GM21381 (cell line): ENCODE data around the gene LDLRAD3.

ENCODE experiments used
- ATAC-seq: cut with Tn5 transposase; IDR thresholded peaks from one replicate; pipeline ENCODE4 v1.9.1; 2021; ENCODE audit warnings: mild to moderate bottlenecking, moderate library complexity; ENCODE audit not compliant: unreplicated experiment

The LDLRAD3 gene

DNA sequence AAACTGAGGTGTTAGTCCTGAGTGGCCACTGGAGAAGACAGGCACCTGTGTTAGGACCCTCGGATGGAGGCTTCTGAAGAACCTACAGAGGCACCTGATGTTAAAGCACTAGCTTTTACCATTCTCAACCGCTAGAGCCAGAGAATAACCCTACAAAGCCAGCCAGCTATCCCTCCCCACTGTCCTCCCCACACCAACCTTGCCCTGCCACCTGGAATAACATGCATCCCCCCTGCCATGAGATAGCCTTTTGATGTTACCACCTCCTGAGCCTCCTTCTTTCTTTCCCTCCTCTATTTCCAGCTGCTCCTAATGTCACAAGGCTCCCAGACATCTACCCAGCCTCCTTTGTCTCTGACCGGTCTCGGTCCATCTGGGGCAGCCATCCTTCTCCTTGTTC lies 317.2 kb downstream of the LDLRAD3 start:
- ATAC-seq, result no peak

DNA sequence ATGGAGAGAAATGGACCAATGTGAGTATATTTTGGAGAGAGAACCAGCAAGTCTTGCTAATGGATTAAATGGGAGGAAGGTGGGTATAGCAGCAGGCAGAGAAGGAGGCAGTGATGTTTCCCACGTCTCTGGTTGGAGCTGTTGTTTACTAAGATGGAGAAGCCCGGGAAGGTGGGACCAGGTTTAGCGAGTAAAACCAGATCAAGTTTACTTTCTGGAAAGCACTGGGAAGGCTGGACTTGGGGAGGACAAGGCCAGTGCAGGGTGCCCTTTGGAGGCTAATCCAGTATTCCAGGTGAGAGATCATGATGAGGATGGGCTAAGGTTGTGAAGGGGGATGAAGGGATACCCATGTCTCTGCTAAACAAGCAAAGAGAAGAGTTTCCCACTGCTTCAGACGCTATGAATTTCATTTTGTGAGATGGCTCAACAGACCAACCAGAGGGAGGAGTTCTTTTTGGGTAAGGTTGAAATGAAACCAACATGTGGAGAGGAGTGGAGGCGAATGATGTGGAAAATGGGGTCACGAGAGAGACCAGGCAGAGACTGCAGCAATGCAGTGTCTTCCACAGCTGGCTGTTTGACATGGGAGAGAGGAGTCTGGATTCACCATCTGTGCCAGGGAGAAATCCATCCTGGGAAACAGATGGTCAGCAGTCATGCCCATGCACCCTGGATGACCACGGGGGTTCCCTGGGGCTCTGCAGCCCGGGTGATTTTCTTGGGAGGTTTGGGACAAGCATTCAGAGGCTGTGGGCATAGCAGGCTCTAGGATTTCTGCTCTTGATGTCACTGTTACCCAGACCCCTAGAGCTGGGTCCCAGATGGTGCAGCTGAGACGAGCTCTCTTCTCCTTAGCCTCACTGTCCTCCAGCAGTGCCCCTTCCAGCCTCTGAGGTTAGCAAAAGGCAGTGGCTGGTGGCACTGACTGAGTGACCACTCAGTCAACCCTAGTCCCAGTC lies 320.4 kb downstream of the LDLRAD3 start:
- ATAC-seq, result no peak

DNA sequence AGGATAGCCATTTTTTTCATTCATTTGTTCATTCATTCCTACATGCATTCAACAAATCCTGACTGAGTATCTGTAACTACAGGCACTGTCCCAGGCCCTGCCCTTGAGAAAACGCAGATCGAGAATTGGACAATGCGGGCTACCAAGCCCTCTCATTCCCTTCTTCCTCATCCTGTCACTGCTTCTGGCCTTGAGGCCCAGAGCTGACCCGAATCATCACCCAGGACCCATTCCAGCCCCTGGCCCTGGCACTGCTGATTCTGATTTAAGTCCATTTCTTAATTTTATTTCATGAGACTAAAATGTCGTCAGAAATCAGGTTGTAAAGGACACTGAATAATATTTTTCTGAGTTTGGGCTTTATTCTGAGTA lies 321.1 kb downstream of the LDLRAD3 start:
- no peak for ATAC-seq

DNA sequence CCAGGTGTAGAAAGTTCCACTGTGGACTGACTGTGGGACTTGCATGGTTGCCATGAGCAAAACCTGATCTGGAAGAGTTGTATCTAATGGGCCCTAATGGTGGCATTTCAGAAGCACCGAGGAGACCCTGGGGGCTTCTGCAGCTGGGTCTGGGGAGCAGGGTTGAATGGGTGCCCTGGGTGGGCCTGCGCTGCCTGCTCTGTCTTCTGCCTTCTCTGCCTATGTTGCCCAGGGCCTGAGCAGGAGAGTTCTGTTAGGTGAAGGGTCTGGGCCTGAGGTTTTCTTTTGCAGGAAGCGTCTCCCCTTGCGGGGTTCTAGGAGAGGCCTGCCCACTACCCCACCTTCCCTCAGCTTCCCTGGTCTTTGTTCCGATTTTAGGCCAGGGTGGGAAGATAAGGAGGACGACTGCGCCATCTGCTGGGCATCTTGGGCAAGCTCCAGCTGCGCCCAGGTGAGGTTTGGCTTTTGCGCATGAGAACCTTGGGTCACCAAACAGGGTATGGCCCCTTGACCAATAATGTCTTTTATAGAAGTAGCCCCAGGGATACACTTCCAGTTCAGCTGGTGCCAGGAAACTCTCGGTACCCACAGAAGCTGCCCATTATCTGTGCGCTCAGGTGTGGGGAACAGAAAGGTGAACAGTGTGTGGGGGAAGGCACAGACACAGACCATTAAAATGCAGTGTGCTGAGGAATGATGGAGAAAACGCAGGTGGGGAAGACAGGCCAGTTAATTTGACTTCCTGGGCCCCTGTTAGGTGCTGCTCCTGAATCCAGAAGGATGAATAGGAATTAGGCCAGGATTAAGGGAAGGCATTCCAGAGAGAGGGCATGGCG lies 322.1 kb downstream of the LDLRAD3 start:
- peak; percentile 60 for ATAC-seq

DNA sequence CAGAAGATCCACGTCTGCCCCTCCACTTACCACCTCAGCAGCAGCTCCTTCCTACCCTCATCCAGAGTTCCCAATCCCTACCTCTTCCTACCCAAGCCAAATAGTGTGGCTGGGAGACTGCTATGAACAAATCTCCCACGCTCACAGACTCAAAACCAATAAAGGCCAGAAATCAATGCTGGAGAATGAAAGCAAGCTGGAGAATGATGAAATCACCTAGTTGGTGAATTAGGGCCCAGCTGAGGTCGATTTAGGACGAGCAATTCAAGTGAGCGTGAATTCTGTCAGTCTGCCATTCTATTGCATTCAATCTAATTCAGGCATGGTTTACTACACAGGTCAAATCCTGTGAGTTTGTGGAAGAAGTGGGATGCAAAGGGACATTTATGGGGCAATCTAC lies 322.9 kb downstream of the LDLRAD3 start:
- ATAC-seq, result no peak

DNA sequence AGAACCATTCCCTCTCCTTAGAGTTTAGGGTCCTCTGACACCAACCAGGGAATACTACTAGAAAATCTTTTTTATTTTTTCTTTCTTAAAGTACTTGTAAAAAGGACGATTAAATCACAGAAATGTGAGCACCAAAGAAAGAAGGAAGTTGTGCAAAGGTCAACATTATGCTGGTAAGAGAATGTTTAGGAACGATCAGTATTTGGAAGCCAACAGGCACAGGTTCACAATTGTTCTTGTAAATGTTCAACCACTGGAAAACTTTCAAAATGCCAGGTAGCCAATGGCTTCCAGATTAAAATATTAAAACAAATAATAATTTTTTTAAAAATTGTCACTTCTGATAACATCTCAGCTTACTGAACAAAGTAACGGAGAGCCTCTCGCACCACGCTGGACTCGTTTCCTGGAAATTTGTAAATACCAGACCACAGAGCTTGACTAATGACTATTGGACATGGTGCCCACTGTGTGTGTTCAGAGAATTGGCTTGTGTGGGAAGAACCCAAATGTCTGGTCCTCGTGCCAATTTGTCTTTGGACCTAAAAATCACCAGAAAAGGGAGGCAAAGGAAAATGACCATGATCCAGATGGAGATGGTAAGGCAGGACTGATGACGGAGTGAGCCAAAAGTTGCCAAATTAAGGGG lies 324.6 kb downstream of the LDLRAD3 start:
- ATAC-seq, result no peak

DNA sequence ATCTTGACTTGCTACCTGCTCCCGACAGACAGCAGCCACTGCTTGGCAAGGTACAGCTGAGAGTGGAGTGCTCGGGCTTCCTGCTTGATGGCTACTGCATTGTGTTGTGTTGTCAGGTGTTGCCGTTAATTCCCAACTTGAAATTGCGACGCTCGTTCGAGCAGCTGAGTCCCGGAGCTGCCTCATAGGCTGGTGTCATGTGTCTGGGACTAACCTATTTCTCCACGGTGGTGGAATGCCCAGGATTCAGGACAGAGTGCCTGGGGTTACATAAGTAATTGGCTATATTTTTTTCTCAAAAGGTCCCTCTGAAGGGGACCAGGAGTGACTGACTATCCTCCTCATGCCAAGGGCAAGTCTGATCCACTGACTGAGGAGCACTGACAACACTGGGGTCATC lies 326.8 kb downstream of the LDLRAD3 start:
- no peak for ATAC-seq

DNA sequence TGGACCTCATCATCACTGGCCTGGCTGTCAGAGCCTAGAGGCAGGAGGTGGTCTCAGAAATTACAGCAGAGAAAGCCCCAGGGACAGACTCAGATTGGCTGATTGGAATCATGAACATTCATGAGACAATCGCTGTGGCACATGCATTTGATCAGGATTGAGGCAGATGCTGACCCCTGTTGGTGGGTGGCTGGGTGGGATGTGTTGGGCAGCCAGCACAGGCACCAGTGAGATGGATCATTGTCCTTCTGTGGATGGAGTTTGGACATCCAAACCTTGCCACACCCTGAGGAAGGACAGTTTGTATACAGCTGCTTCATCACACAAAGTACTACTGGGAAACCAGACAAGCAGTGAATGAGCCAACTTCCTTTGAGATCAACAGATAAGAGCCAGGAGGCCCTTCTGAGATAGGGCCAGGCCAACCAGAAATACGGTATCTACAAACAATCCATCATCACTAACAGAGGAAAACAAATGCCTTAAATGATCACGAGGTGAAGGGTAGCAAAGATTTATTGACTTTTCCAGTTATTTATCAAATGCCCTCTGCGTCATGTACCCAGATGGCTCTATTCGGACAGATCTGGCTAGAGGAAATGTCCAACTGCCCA lies 328.0 kb downstream of the LDLRAD3 start:
- ATAC-seq, result no peak

DNA sequence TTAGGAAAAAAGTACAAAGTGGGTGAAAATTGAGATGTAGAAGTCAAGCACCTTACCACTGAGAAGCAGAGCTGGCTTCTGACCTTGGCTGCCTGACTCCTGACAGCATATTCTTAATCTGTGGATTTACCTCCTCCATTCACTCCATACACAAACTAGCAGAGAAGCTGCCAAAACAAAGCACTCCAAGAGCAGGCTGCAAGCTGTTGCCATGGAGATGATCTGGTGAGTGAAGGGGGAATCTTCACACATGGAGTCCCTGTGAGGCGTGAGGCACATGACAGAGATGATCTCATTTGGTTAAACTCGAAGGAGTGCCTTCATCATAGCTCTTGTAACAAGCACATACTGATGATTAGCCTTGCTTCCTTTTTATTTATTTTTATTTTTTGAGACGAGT lies 329.2 kb downstream of the LDLRAD3 start:
- ATAC-seq, result no peak

DNA sequence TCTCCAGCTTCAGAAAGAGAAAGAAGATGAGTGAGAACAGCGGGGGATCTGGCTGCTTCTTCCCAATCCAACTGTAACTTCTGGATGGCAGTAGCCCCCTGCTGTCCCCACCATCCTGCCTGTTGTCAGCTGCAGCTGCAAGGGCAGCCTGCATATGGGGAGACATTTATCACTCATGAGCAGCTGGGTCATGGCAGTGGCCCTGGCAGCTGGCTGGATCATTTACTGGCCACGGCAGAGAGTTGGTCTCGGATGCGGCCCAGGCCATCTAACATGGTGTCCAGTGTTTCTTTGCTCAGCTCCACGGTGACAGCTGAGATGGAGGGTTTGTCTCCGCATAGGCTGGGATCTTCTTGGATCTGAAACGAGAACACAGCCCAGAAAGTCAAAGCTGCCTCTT lies 330.6 kb downstream of the LDLRAD3 start:
- no peak for ATAC-seq

DNA sequence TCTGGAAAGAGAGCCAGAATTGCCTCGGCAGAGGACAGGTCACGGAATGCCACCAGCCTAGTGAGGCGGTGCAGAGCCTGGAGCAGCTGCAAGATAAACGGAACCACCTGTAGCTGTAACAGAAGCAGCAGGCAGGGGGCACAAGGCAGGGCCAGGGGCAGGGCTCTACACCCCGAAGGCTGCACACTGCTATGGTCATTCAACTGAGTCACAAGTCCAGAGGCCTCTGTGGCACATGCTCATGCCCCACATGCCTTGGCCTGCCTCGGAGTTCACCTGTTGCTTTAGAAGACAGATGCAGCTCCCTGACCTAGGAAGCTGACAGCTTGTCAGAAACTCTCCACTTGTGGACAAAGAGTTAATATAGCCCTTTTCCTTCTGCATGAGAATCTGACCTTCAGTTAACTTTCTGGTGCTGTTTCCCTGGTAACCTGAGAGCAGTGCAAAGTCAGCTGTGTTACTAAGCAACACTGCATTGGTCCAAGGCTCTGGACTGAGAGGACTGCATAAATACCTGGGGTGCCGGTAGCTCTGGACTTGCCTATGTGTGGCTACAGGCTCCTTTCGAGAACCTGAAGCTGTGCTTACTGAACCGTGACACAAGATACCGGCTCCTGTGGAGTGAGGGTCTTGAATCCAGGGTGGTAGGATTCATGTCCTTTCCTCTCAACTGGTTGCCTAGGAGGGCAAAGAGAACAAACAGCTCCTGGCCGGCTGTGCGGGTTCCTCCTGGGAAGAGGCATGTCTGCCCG lies 334.8 kb downstream of the LDLRAD3 start:
- ATAC-seq, result no peak

DNA sequence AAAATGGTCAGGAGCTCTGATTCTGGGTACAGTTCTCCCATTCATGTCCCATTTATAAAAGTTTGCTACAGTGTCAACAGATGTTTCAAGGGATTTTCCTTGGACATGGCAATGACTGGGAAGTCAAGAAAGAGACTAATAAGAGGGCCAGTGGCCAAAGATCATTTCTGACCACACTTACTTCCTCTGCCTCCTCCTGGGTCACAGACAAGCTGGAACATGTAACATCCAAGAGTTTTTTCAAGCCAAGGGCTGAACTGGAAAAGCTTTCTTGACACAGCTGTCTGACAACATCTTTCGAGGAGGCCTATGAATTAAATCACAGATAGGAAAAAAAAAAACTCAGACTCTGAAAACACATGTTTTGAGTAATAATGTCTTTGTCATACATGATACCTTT lies 336.7 kb downstream of the LDLRAD3 start:
- no peak for ATAC-seq
